Hindlimb muscle (tissue), 1 donor: ENCODE measurements around the gene GALK1. TPM values are rescaled to one million over a fixed set of nuclear protein-coding genes. Genes with fewer than 3 reads are reported as not detected.
"Not testable (repeated sequence)": the region's sequence is repeated elsewhere in the genome, so short reads cannot be mapped to it uniquely, and the experiment has no call there.

ENCODE experiments used
- DNase-seq: peaks from one replicate; pipeline ENCODE4 v3.0.0-alpha.2; 2013
- polyA plus RNA-seq: library from polyadenylated mRNA; unstranded; fragments of 120-200 nt; gene quantifications from one replicate; pipeline ENCODE4 v1.2.1, GENCODE V29; 2013; ENCODE audit not compliant: insufficient read length

GALK1 gene
- 32.2 TPM for polyA plus RNA-seq

DNA sequence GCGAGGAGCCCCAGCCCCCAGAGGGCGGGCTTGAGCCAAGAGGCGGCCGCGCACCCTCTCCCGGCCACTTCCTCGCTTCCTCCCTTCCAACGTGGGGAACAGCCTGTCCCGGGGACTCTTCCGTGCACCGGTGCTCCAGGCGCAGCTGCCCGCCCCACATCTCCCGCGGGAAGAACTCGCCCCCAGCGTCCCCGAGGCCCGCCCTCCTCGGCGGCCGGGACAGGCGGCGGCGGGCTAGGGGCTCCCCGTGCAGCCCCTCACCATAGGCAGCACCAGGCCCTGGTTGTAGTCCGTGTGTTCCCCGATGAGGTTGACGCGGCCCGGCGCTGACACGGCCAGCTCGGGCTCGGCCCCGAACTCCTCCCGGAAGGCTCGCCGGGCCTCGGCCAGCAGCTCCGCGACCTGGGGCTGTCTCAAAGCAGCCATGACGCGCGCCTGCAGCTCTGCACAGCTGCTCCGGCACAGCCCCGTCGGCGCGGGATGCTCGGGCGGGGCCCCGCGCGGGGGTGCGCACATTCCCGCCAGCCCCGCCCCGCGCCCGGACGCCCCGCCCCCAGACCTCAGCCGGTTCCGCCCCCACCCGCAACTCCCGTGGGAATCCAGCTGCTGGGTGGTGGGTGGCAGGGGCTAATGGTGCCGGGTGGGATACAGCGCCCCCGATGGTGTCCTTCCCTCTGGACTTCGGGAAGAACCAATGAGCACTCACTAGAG lies at the start of gene GALK1:
GALK1 (minus strand) TSS at position 482 of the 711 bp plus-strand sequence; CDS start at position 426, 56 bp downstream.
- peak; percentile 82 for DNase-seq

DNA sequence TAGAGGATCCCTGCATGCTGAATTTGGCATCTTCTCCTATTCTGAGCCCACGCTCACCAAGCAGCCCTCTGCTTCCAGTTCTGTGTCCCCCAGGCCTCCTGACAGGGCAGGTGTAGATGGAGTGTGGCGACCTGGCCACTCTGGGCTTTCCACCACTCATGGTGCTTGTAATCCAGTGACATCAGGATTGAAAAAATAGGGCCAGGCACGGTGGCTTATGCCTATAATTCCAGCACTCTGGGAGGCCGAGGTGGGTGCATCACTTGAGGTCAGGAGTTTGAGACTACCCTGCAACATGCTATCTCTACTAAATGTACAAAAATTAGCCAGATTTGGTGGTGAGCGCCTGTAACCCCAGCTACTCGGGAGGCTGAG lies 49.0 kb upstream of the GALK1 start:
- DNase-seq: no peak

DNA sequence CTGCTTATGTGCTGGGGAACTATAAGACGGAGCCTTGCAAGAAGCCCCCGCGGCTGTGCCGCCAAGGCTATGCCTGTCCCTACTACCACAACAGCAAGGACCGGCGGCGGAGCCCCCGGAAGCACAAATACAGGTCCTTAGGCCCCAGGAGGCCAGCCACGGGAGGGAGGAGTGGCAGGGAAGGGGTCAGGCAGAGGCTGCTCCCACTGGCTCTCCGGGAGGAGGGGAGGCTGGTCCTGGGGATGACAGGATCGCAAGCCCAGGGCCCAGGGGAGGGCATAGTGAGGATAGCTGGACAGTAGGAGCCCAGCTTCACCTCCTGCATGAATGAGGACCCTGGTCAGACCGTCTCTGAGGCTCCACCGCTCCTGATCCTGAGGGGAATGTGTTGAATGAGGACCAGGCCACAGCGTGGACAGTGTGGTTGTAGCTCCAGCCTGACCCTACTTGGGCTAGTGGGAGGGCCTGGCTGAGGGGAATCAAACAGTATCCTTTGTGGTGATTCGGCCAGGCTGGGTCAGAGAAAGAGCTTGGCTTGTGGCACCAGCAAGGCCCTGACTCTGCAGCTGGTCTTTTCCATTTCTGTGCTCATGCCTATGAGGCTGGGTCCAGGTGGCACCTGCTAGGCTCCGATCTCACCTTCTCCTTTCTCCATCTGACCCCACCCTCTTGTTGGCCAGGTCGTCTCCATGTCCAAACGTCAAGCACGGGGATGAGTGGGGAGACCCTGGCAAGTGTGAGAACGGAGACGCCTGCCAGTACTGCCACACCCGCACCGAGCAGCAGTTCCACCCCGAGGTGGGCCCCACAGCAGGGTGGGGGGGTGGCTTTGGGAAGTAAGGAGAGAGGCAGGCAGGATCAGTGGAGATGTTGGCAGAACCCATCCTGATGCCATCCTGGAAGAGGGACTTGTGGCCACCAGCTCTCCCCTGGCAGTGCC lies 48.4 kb upstream of the GALK1 start:
- no peak for DNase-seq

DNA sequence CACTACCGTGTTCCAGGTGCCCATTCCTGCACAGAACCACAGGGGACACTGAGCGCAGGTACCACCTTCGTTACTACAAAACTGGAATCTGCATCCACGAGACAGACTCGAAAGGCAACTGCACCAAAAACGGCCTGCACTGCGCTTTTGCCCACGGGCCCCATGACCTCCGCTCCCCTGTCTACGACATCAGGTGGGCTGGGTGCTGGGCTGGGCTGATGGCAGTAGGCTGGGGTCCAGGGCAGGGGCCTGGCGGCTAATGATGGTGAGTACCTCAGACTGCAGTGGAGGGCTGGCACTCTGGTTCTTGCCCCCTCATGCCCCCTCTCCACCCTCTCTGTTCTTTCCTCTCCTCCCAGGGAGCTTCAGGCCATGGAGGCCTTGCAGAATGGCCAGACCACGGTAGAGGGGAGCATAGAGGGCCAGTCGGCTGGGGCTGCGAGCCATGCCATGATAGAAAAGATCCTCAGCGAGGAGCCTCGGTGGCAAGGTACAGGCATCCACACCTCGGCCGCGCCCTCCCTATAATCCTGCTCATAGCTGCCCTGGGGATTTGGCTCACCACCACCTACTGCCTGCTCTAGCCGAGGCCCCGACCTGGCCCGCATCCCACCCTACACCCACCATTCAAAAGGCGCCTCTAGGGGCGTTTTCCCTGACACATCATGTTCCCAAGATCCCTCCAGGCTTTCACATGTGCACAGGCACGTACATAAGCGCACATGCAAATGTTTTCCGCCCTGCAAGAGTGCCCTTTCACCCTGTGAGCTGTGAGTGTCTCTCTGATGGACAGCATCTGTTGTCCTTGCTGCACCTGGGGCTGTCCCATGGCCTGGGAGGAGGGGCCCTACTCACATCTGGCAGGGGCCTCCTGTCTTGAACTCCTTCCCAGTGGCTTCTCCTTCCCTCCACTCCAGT lies 47.4 kb upstream of the GALK1 start:
- DNase-seq: no peak

DNA sequence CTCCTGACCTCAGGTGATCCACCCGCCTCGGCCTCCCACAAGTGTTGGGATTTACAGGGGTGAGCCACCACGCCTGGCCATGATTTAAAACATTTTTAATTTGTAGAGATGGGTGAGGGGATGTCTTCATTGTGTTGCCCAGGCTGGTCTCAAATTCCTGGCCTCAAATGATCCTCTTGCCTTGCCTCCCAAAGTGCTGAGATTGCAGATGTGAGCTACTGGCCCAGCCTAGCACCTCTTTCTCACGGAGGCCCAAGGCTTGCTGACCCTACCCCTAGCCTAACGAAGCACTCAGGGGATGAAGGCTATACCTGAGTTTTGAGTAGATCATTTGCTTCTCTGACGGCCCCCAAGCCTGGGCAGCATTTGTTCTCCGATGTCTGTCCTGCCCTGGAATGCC lies 46.2 kb upstream of the GALK1 start:
- DNase-seq: no peak

DNA sequence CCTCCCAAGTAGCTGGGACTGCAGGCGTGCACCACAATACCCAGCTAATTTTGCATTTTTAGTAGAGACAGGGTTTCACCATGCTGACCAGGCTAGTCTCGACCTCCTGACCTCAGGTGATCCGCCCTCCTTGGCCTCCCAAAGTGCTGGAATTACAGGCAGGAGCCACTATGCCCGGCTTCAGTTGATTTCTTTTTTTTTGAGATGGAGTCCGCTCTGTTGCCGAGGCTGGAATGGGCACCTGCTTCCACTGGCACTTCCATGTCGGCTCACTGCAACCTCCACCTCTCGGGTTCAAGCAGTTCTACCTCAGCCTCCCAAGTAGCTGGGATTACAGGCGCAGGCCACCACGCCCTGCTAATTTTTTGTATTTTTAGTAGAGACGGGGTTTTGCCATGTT lies 45.8 kb upstream of the GALK1 start:
- not testable (repeated sequence) for DNase-seq

DNA sequence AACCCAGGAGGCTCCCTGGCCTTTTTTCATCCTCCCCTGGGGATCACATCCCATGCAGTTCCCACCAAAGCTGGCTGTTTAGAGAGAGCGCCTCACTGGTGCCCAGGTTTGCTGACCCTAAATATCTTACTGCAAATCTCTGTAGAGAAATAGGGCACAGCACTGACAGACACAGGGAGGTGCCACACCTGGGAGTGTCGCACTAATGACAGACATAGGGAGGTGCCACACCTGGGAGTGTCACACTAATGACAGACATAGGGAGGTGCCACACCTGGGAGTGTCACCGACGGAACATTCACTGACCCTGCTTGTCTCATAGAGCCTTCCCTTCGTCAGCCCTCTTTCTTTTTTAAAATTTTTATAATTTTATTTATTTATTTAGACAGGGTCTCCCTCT lies 45.2 kb upstream of the GALK1 start:
- no peak for DNase-seq

DNA sequence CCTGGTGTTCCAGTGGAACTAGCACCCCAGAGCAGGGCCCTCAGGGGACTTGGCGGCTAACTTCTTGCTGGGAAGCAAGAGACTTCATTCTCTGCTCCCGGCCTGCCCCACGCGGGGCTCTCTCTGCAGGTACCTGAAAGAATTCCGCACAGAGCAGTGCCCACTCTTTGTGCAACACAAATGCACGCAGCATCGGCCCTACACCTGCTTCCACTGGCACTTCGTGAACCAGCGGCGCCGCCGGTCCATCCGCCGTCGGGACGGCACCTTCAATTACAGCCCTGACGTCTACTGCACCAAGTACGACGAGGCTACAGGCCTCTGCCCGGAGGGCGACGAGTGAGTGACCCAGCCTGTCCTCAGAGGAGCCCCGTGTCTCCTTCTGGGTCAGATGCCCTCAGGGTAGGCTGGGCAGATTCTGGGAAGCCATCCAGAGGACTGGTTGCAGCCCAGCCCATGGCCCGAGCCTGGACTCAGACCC lies 44.7 kb upstream of the GALK1 start:
- DNase-seq: no peak

DNA sequence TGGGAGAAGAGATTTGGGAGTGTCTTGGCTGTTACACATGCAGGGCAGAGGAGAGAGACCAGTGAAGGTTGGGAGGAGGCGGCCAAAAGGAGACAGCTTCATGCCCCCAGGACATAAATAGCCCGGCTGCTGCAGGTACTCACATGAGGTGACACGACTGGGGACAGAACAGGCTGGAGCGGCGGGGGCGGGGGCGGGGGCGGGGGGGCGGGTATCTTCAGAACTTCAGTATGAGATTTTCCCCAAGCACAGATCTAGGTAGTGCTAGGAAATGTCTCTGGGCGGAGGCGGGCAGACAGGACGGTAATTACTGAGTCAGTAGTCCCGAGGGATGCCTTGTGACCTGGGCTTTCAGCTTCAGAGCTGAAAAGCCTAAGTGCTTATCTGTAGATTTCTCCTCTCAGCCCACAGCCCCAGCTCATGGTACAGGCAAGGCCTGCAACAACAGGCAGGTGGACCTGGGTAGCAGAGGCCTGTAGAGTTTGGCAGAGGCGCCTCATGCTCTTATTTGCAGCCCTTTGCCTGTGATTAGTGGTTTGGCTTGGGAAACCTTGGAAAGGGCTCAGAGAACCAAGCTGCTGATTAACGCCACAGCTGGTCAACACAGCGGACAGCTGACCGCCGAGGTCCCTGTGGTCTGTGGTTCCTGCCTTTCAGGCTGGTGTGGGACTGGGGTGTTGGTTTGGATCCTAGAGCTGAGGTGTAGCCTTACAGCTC lies 44.1 kb upstream of the GALK1 start:
- DNase-seq: no peak

DNA sequence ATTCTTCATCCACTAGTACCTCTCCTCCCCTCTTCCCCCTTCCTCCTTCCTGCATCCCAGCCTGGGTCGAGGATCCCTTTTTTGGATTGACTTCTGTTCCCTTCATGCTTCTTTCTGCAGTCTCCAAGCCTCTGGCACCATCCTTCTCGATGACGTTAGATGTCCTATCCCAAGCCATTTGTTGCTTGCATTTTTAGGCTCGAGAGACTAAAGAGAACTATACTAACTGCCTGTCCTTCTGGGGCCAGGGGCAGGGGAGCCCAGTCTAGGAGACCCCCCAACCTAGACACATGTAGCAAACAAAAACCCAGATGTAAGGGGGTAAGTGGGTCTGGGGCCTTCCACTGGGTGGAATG lies 43.5 kb upstream of the GALK1 start:
- no peak for DNase-seq

DNA sequence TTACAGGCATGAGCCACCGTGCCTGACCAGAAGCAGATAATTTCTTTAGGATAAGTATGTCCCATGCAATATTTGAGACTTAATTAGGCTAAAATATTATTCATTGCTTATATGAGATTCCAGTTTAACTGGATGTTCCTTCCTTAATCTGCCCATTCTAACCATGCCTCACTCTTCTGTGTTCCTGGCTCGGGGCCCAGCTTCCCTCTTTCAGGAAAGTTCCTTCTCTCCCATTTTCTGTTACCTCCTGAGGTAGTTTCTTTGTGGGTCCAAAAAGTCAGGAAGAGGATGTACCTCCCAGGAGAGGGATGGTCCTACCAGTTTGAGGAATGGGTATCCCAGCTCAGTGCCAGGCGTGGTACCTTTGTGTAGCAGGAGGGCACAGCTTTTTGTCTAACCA lies 42.9 kb upstream of the GALK1 start:
- DNase-seq: no peak

DNA sequence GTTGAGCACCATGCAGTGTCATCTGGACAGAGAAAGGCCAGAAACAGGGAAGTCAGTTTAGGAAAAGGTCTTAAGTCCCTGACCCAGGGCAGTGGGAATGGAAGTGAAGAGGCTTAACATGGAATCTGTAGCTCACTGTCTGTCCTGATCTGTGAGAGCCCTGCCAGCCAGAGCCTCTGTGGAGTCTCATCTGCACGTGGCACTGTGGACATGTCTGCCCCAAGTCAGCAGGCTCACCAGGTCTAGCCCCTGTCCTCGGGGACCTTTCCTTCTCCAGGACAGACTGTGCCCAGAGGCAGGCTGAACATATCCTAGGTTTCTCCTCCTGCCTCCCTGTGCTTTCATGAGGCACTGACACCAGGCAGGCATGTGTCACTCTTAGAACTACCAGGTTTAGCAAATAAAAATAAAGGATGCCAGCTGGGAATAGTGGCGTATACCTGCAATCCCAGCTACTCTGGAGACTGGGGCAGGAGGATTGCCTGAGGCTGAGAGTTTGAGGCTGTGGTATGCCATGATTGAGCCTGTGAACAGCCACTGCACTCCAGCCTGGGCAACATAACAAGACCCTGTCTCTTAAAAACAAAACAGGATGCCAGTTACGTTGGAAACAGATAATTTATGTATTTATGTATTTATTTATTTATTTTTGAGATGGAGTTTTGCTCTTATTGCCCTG lies 42.0 kb upstream of the GALK1 start:
- no peak for DNase-seq

DNA sequence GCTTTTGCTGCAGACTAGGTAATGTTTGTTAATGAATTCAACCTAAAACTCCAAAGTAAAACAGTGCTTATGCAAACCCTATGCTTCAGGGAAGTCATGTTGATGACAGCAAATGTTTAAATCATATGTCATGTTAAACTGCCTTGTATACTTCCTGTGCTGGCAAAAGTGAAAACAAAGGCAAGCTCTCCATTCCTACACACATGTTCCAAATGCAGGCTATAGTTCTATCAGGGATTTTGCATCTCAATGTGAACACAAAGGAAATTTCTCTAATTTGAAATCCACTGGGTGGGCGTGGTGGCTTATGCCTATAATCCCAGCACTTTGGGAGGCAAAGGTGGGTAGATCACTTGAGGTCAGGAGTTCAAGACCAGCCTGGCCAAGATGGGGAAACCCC lies 38.9 kb upstream of the GALK1 start:
- no peak for DNase-seq

DNA sequence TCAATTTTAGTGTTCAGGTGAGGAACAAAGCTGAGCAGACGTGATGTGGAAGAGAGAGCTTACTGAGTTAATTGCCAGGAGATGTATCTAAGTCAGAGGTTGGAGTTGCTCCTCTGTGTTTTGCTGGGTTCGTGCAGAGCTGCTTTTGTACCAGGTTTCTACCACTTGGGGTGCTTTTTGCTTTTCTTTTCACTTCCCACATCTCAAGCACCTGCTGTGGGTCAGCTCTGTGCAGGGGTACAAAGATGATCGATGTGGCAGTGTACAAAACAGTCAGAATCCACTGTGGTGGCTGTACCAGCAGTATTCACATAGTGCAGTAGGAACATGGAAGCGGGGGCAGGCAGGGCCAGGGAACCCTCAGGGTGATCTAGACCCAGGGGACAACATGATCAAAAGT lies 34.4 kb upstream of the GALK1 start:
- DNase-seq: no peak

DNA sequence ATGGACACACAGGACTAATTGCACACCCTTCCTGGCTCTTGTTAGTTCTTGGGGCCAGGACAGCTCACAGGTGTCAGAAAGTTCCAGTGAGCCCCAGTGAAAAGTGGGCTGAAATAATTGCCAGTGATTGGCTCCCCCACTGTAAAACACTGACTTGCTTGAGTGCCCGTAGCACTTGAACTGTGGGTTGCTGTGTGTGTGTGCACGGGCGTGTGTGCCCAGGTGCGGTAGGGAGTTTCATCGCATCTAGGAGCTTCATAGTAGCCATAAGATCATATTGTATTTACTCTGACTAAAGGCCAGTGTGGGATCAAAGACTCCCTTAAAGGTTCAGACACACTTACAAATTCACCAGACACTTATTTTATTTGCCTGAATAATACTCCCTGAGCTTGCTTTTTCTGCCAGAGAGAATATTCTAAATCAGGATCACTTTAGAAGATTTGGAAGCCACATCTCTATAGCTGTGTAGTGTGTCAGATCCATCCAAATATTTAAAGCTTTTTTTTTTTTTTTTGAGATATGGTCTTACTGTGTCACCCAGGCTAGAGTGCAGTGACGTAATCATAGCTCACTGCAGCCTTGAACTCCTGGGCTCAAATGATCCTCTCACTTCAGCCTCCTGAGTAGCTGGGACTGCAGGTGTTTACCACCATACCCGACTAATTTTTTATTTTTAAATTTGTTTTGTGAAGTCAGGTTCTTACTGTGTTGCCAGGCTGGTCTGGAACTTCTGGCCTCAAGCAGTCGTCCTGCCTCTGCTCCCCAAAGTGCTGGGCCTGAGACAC lies 31.0 kb upstream of the GALK1 start:
- no peak for DNase-seq

DNA sequence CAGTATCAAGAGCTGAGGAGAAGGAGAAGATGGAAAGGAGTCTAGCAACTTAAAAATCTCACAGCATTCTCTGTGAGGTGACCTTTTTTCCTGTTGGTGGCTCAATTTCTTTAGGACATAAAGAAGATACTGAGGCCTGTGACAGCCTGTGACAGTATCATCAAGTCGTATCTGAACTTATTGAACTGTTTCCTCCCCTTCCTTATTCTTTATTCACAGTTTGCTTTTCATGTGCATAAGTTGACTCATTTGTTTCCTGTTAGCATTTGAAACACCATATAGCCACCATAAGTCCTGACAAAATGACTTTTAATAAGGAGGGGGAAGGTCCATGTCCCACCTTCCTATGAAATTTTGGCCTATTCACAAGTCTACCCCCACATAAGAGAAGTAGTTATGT lies 28.5 kb upstream of the GALK1 start:
- DNase-seq: no peak

DNA sequence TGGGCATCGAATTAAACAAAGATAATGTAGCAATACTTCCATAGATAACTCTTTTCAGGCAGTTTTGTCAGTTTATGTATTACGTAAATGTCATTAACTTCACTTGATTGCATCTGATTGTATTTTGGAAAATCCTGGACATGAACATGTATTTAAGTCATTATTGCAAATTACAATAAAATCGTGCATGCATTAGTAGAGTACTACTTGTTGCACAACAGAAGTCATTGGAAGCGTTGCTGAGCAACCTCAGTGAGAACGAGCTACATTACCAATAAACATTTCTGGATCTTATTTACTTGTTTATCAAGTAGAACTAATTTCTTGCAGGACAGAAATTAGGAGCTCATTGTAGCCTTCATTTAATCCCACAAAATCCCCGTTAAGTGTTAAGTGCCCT lies 26.3 kb upstream of the GALK1 start:
- DNase-seq: no peak

DNA sequence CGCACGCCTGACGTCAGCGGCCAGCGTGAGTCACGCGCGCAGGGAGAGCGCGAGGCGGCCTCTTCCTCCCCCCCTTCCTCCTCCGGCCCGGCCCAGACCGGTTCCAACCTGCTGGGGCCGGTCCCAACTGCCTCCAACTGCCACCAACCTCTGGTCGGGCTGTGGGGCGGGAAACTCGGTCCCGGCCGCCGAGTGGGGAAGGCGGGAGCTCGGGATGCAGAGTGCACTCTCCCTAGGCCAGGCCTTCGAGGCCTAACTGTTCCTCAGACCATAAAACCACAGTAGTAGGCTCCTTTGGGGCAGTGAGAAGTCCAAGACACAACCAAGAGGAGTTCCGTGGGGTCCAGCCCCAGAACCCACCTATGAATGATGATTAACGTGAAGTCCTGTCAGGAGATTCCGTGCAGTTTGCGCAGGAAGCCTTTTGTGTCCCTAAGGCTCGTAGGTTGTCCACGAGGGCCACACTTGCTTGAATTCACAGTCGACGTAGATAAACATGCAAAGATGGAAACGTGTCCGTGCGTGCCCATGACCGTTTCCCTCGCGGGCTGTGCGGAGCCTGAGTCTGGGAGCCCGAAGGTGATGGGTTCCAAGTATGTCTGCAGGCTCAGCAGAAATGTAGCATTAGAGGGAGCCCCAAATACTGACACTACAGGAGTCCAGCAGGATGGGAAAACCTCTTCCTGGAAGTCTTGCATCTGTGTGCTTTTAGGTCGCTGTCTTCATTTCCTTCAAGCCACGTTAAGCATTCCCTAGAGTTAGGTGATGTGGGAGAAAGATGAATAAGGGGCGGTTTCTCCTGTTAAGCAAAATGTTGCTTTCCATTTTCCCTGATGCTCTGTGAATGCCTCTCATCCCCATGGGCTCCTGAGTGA lies 20.3 kb upstream of the GALK1 start:
- DNase-seq: peak; percentile 97

DNA sequence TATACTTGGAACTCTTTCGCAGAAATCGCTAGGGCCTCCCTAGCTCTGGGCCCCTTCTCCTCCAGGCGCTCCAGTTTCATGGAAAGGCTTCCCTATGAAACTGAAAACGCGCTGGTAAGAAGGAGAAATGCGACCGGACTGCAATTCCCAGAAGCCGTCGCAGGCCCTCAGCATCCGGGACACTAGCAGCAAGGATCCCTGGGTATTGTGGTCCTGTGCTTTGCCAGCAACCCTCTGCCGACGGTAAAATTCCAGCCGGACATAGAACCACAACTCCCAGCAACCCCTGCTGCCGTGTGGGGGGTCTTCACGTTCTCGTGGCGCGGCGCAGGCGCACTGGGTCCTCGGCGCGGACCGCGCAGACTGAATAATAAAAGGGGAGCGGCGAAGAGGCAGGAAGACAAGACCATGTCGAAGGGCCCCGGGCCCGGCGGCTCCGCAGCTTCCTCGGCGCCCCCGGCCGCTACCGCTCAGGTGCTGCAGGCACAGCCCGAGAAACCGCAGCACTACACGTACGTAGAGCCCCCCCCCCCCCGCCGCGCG lies 19.6 kb upstream of the GALK1 start, which contains the start of gene UNK:
UNK (plus strand) TSS at position 334 of the 543 bp plus-strand sequence; CDS start at position 409, 75 bp downstream.
- peak; percentile 99 for DNase-seq
